Measurements from ENCODE around the gene RASD2.

- TF ChIP-seq CTCF (IDR thresholded peaks at IDR 0.05) (no peak), POLR2A (IDR thresholded peaks at IDR 0.05) (no peak), EP300 (IDR thresholded peaks at IDR 0.05) (no peak)
Measured at GRCh38 chr22:35559354-35560005, 18.8 kb downstream of the RASD2 start.
